Spleen (tissue), 11 donors: ENCODE data around the gene LAMC1. TPM values are rescaled to one million over a fixed set of nuclear protein-coding genes. Genes with fewer than 3 reads are reported as not detected.
"Not testable (repeated sequence)": the region's sequence is repeated elsewhere in the genome, so short reads cannot be mapped to it uniquely, and the experiment has no call there.

Experiments used
- DNase-seq: peaks from one replicate; pipeline ENCODE4 v3.0.0-alpha.2; 2020
- H3K27ac ChIP-seq, 8 donors: fragments of 200-600 bp; sonication (generic) in 7 of 8; 1 replicate in 4 of 8; 2 replicates in 4 of 8; pipeline versions ENCODE4 v1.5.0 to v1.8.0; 2016 to 2021; ENCODE audit warnings: inconsistent platforms in 4 of 8, mild to moderate bottlenecking in 4 of 8, moderate library complexity in 1 of 8
- H3K27me3 ChIP-seq, 7 donors: fragments of 200-600 bp; sonication (generic) in 6 of 7; replicated peaks in 1 of 7; 1 replicate in 4 of 7; 2 replicates in 3 of 7; pipeline versions ENCODE4 v1.5.0 to v1.8.0; 2016 to 2021; ENCODE audit warnings: inconsistent platforms in 3 of 7, mild to moderate bottlenecking in 1 of 7
- H3K36me3 ChIP-seq, 6 donors: fragments of 200-600 bp; sonication (generic) in 5 of 6; 1 replicate in 4 of 6; 2 replicates in 2 of 6; pipeline versions ENCODE4 v1.5.0 to v1.8.0; 2016 to 2021; ENCODE audit warnings: inconsistent platforms in 2 of 6
- H3K4me1 ChIP-seq, 6 donors: fragments of 200-600 bp; sonication (generic) in 5 of 6; 1 replicate in 3 of 6; 2 replicates in 3 of 6; pipeline versions ENCODE4 v1.5.0 to v1.8.0; 2016 to 2021; ENCODE audit warnings: inconsistent platforms in 3 of 6
- H3K4me3 ChIP-seq, 8 donors: fragments of 200-600 bp; sonication (generic) in 7 of 8; 1 replicate in 4 of 8; 2 replicates in 4 of 8; pipeline versions ENCODE4 v1.5.0 to v1.8.0; 2016 to 2021; ENCODE audit warnings: inconsistent platforms in 4 of 8, mild to moderate bottlenecking in 4 of 8, moderate library complexity in 2 of 8
- H3K9me3 ChIP-seq, 8 donors: fragments of 200-600 bp; sonication (generic) in 7 of 8; 1 replicate in 4 of 8; 2 replicates in 4 of 8; pipeline versions ENCODE4 v1.5.0 to v1.8.0; 2016 to 2021; ENCODE audit warnings: inconsistent platforms in 4 of 8
- POLR2A ChIP-seq, 3 donors: fragments of 450-650 bp; IDR thresholded peaks; one replicate each; pipeline ENCODE4 v1.5.1; 2017; ENCODE audit warnings: antibody characterized with exemption in 3 of 3, mild to moderate bottlenecking in 1 of 3
- POLR2AphosphoS5 ChIP-seq, 3 donors: sonication (generic); formaldehyde crosslinking; IDR thresholded peaks; one replicate each; pipeline ENCODE4 v1.5.1; 2017; ENCODE audit warnings: antibody characterized with exemption in 3 of 3
- WGBS, 5 donors: extraction: QIAGEN DNeasy Blood & Tissue Kit in 3 of 5; methylation state at CpG; one replicate each; pipeline versions ENCODE4 v1.1.5 to v1.1.7; 2013 to 2018; 5-methylcytosine and 5-hydroxymethylcytosine counted together
- intact Hi-C: fragments of 100-400 bp; cut with DNase I; formaldehyde crosslinking; loops from one replicate; pipeline ENCODE4 v1.15.0; 2023; ENCODE audit warnings: low total_unique reads
- polyA plus RNA-seq, 3 donors: library from polyadenylated mRNA; stranded (reverse); fragments of 200-250 nt; gene quantifications; one replicate each; pipeline ENCODE4 v1.2.1, GENCODE V29; 2013
- total RNA-seq, 7 donors: library from RNA; depleted of rRNA in 3 of 7; stranded (reverse); fragments of >200 nt in 3 of 7; fragmentation: NEBNext Ultra II Directional in 4 of 7; extraction: Animal tissue kit (Norgen Biotek cat#: 25700) in 4 of 7; gene quantifications; one replicate each; pipeline versions ENCODE4 v1.1.0 to v1.2.1, GENCODE V29; 2016 to 2021
- TF ChIP-seq, protein P1 (sequence below), 11 experiments: fragments of 200-600 bp in 7 of 11; fragments of 450-650 bp in 4 of 11; sonication (generic) in 4 of 11; IDR thresholded peaks in 8 of 11; conservative IDR thresholded peaks in 3 of 11; 1 replicate in 7 of 11; 2 replicates in 4 of 11; pipeline versions ENCODE4 v1.4.0 to v1.8.0; 2016 to 2021; ENCODE audit warnings: antibody characterized with exemption in 11 of 11, inconsistent platforms in 4 of 11, mild to moderate bottlenecking in 1 of 11
- donor health status: healthy with polysubstance abuse.
- donor health status: DM: no; HTN: no; CAD: no; lungs with moderate emphysema.
- donor health status: DM: no; HTN: no; CAD: no.
- donor health status: Bipolar disorder and iron deficiency.
- donor health status: healthy.
- donor health status: DM: no; HTN: no; CAD: no.
- donor health status: DM: yes; HTN: yes; CAD: no.

Gene LAMC1
- total and polyA plus RNA-seq, 10 donors, result 2.7 to 38.5 (median 30.5) TPM

DNA sequence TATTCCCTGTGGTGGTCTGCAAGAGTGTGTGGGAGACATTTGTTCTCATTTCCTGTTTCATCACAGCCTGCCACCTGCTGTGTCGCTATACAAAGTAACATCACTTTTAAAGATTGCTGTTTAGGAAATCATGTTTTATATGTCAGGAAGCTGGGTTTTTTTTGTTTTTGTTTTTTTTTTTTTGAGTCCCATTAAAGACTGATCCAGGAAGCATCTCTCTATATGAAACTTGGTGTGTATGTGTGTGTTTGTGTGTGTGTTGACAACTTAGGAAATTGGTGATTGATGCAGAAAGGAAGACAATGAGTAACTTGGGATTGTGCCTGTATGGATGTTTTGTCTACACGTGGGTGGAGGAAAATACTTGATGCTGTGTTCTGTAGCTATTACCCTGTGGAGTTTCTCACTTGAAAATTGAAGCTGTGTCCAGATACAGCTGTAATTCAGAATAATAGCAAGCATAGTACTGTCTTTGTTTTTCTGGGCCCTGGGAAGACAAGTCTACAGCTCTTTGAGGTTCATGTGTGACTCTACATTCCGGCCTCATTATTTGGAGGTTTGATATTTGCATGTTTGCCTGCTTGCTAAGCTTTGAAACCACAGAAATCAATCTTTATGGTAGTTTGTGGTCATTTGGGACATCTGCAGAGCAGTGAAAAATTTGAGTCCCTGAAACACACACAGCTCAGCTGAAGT is 47.9 kb downstream of the LAMC1 start:
- DNase-seq, result no peak
- intact Hi-C loops, result no loop called here
- Histone ChIP-seq H3K36me3 (no peaks in the 10 kb centered on the region), H3K4me3 (no peak overlapping the region), H3K9me3 (peaks cover 0 to 4% (median 0%) of the 10 kb centered on the region in 8 donors), H3K4me1 (peaks cover 4 to 22% (median 15%) of the 10 kb centered on the region in 6 donors), H3K27me3 (no peaks in the 10 kb centered on the region), H3K27ac (no peak overlapping the region)
- WGBS, 5 donors, result 21 to 30% (median 24%) methylated on average over 3 of the region's 3 CpGs
- TF ChIP-seq POLR2AphosphoS5 (IDR thresholded peaks at IDR 0.05), result no peak
- no peak for TF ChIP-seq POLR2A (IDR thresholded peaks at IDR 0.05)
- TF ChIP-seq, protein P1, sequence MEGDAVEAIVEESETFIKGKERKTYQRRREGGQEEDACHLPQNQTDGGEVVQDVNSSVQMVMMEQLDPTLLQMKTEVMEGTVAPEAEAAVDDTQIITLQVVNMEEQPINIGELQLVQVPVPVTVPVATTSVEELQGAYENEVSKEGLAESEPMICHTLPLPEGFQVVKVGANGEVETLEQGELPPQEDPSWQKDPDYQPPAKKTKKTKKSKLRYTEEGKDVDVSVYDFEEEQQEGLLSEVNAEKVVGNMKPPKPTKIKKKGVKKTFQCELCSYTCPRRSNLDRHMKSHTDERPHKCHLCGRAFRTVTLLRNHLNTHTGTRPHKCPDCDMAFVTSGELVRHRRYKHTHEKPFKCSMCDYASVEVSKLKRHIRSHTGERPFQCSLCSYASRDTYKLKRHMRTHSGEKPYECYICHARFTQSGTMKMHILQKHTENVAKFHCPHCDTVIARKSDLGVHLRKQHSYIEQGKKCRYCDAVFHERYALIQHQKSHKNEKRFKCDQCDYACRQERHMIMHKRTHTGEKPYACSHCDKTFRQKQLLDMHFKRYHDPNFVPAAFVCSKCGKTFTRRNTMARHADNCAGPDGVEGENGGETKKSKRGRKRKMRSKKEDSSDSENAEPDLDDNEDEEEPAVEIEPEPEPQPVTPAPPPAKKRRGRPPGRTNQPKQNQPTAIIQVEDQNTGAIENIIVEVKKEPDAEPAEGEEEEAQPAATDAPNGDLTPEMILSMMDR (IDR thresholded peaks at IDR 0.05 in 8 of 11, conservative IDR thresholded peaks at IDR 0.05 in 3 of 11), result no peak

DNA sequence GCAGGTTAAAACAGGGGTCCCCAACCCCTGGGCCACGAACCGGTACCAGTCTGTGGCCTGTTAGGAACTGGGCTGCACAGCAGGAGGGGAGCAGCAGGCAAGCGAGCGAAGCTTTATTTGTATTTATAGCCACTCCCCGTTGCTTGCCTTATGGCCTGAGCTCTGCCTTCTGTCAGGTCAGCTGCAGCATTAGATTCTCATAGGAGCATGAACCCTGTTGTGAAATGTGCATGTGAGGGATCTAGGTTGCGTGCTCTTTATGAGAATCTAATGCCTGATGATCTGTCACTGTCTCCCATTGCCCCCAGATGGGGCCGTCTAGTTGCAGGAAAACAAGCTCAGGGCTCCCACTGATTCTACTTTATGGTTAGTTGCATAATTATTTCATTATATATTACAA is 49.4 kb downstream of the LAMC1 start:
- H3K36me3 ChIP-seq, H3K27ac ChIP-seq, DNase-seq, H3K9me3 ChIP-seq, H3K27me3 ChIP-seq, intact Hi-C loops, H3K4me3 ChIP-seq: not testable (repeated sequence)
- peaks cover 4 to 22% (median 15%) of the 10 kb centered on the region in 6 donors for H3K4me1 ChIP-seq
- 85 to 93% (median 90%) methylated on average over 7 of the region's 7 CpGs for WGBS, 5 donors

DNA sequence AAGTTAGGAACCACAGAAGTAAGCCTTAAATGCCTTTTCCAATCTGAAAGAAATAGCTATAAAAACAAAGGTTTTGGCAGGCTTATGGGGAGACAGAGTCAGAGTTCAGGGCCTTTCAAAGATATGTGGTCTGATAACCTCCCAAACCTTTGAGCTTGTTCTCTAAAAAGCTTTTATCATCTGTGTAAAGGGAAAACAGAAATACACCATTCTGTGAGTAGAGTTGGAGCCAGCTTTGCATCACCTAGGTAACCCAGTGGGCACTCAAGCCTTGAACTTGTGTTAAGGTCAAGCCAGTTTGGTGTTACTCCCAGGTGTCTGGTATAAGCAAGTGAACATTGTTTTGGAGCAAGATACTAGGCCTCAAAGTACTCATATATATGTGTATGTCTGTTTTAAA is 50.1 kb downstream of the LAMC1 start:
- no peak for DNase-seq
- Histone ChIP-seq H3K4me1 (peaks cover 4 to 22% (median 15%) of the 10 kb centered on the region in 6 donors), H3K4me3 (no peak overlapping the region), H3K27ac (no peak overlapping the region), H3K27me3 (no peaks in the 10 kb centered on the region), H3K9me3 (no peaks in the 10 kb centered on the region), H3K36me3 (no peaks in the 10 kb centered on the region)
- TF ChIP-seq, protein P1 (IDR thresholded peaks at IDR 0.05 in 8 of 11, conservative IDR thresholded peaks at IDR 0.05 in 3 of 11), result no peak
- no peak for TF ChIP-seq POLR2AphosphoS5 (IDR thresholded peaks at IDR 0.05)
- intact Hi-C loops, result no loop called here

DNA sequence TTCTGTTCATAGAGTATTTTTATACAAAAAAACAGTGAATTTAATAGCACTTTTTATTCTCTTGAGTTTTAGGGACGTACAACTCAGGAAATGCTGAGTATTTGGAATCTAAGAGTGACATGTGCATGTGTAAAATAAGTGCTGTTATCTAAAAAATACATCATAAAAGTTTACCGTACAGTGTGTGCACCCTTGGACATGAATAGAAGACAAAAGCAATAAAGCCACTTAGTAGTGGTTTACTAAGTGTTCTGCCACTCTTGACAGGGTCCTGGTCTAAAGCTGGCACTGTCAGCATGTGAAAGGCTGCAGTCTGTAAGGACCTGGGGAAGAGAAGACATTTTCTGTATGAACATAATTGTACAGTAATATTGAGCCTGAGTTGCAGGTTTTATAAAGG is 51.0 kb downstream of the LAMC1 start:
- intact Hi-C loops, result no loop called here
- Histone ChIP-seq H3K9me3 (no peaks in the 10 kb centered on the region), H3K4me3 (no peak overlapping the region), H3K27ac (no peak overlapping the region), H3K27me3 (no peaks in the 10 kb centered on the region), H3K36me3 (no peaks in the 10 kb centered on the region), H3K4me1 (peaks cover 4 to 22% (median 15%) of the 10 kb centered on the region in 6 donors)
- DNase-seq, result no peak
- TF ChIP-seq POLR2AphosphoS5 (IDR thresholded peaks at IDR 0.05) (no peak), POLR2A (IDR thresholded peaks at IDR 0.05) (no peak)
- TF ChIP-seq, protein P1 (IDR thresholded peaks at IDR 0.05 in 8 of 11, conservative IDR thresholded peaks at IDR 0.05 in 3 of 11), result no peak
- WGBS, 5 donors, result 65 to 76% (median 73%) methylated on average over 2 of the region's 2 CpGs
